ENCODE measurements around the gene GDAP2. TPM values are rescaled to one million over a fixed set of nuclear protein-coding genes. Genes with fewer than 3 reads are reported as not detected.
"Not testable (repeated sequence)": the region's sequence is repeated elsewhere in the genome, so short reads cannot be mapped to it uniquely, and the experiment has no call there.

Gene GDAP2
- total RNA-seq, 1 donor from 2014 or later = 20.4 TPM

- Histone ChIP-seq H3K4me3 (ENCODE audit: low read length in 3 of 3) (no peak overlapping the region), H3K36me3 (ENCODE audit: control insufficient read depth in 3 of 3, insufficient read depth in 3 of 3, low read length in 3 of 3) (peaks cover 40 to 82% (median 73%) of the 10 kb centered on the region in 3 donors), H3K9me3 (ENCODE audit: control insufficient read depth in 3 of 3, low read length in 3 of 3) (no peaks in the 10 kb centered on the region), H3K4me1 (ENCODE audit: control insufficient read depth in 3 of 3, insufficient read depth in 3 of 3, low read length in 3 of 3) (no peaks in the 10 kb centered on the region), H3K27ac (ENCODE audit: low read depth, low read length) (no peak overlapping the region), H3K27me3 (ENCODE audit: control insufficient read depth in 3 of 3, insufficient read depth in 3 of 3, low read length in 3 of 3) (no peaks in the 10 kb centered on the region), H3K9ac (ENCODE audit: low read depth in 1 of 3, low read length in 3 of 3) (no peak overlapping the region)
Observed at GRCh38 chr1:117942293-117942692, 12.9 kb upstream of the GDAP2 start.

DNA sequence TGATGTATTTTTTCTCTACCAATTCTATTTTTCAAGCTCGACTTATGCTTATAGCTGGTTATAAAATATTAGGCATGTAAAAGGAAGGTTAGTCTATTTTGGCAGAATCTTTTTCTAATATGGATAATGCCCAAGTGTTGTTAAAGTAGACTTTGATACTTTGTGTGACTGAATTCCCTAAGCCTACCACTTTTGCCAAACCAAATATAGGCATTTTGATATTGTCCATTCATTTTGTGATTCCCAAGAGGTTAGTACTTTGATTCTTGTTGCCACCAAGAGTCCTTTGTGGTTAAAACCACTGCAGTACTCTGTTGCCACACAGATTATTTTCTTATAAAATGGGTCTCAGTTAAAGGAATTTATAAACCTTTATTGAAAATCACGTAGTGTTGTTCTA, 4.3 kb upstream of the GDAP2 start:
- H3K9me3 ChIP-seq (ENCODE audit: control insufficient read depth in 3 of 3, low read length in 3 of 3) = no peaks in the 10 kb centered on the region
- peaks cover 6 to 31% (median 7%) of the 10 kb centered on the region in 3 donors for H3K36me3 ChIP-seq (ENCODE audit: control insufficient read depth in 3 of 3, insufficient read depth in 3 of 3, low read length in 3 of 3)
- no peaks in the 10 kb centered on the region for H3K27me3 ChIP-seq (ENCODE audit: control insufficient read depth in 3 of 3, insufficient read depth in 3 of 3, low read length in 3 of 3)
- H3K4me1 ChIP-seq (ENCODE audit: control insufficient read depth in 3 of 3, insufficient read depth in 3 of 3, low read length in 3 of 3) = peaks cover 11 to 28% (median 11%) of the 10 kb centered on the region in 3 donors
- no peak overlapping the region for H3K9ac ChIP-seq (ENCODE audit: low read depth in 1 of 3, low read length in 3 of 3)
- H3K27ac ChIP-seq (ENCODE audit: low read depth, low read length) = no peak overlapping the region
- H3K4me3 ChIP-seq (ENCODE audit: low read length in 3 of 3) = no peak overlapping the region

DNA sequence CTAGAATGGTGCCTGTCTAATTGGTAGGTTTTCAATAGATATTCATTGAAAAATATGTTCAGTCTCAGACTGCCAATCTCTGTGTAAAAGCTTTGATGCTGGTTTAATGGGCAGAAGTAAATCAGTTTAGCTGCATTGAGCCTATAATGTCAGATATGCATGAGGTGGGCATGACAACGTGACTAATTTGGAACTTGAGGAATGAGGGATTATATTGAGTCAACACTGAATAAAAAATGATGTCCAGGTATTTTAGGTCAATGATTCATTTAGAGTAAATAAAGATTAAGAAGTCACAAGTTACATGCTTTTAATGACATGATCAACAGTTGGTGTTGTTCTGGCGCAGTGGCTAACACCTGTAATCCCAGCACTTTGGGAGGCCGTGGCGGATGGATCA, 3.2 kb upstream of the GDAP2 start:
- peaks cover 0 to 21% (median 3%) of the 10 kb centered on the region in 3 donors for H3K36me3 ChIP-seq (ENCODE audit: control insufficient read depth in 3 of 3, insufficient read depth in 3 of 3, low read length in 3 of 3)
- H3K4me1 ChIP-seq (ENCODE audit: control insufficient read depth in 3 of 3, insufficient read depth in 3 of 3, low read length in 3 of 3) = peaks cover 17 to 37% (median 19%) of the 10 kb centered on the region in 3 donors
- H3K27me3 ChIP-seq (ENCODE audit: control insufficient read depth in 3 of 3, insufficient read depth in 3 of 3, low read length in 3 of 3) = no peaks in the 10 kb centered on the region
- H3K9me3 ChIP-seq (ENCODE audit: control insufficient read depth in 3 of 3, low read length in 3 of 3) = no peaks in the 10 kb centered on the region
- no peak overlapping the region for H3K27ac ChIP-seq (ENCODE audit: low read depth, low read length)
- H3K9ac ChIP-seq (ENCODE audit: low read depth in 1 of 3, low read length in 3 of 3) = no peak overlapping the region
- no peak overlapping the region for H3K4me3 ChIP-seq (ENCODE audit: low read length in 3 of 3)

DNA sequence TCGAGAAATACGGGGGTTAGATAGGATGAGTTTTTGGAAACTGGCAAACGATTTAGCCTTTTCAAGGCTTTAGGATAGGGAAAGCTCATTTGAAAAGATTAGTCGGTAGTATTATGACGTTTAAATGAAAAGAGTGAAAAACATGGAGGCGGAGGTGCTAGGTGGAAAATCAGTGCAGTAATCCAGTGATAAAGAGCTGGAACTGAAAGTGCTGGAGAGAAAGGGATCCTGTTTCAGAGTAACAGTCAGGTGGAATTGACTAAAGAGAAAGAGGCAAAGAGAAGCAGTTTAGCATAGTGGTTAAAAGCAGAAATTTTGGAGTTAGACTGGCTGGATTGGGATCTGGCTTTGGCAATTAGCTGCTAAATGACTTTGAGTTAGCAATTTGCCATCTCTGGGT, 1.1 kb upstream of the GDAP2 start:
- Histone ChIP-seq H3K4me3 (ENCODE audit: low read length in 3 of 3) (peak overlapping the region; percentile 98 to 99 (median 98)), H3K27ac (ENCODE audit: low read depth, low read length) (no peak overlapping the region), H3K4me1 (ENCODE audit: control insufficient read depth in 3 of 3, insufficient read depth in 3 of 3, low read length in 3 of 3) (peaks cover 17 to 37% (median 22%) of the 10 kb centered on the region in 3 donors)

GRCh38 chr1:117930173-117930447, 689 bp upstream of the GDAP2 start:
- no peaks in the 10 kb centered on the region for H3K9me3 ChIP-seq (ENCODE audit: control insufficient read depth in 3 of 3, low read length in 3 of 3)
- H3K9ac ChIP-seq (ENCODE audit: low read depth in 1 of 3, low read length in 3 of 3) = peak overlapping the region; percentile 83 to 91 (median 89)
- peaks cover 0 to 8% (median 3%) of the 10 kb centered on the region in 3 donors for H3K36me3 ChIP-seq (ENCODE audit: control insufficient read depth in 3 of 3, insufficient read depth in 3 of 3, low read length in 3 of 3)
- H3K27ac ChIP-seq (ENCODE audit: low read depth, low read length) = no peak overlapping the region
- H3K4me3 ChIP-seq (ENCODE audit: low read length in 3 of 3) = peak overlapping the region; percentile 98 to 99 (median 98)
- H3K4me1 ChIP-seq (ENCODE audit: control insufficient read depth in 3 of 3, insufficient read depth in 3 of 3, low read length in 3 of 3) = peaks cover 17 to 37% (median 22%) of the 10 kb centered on the region in 3 donors
- H3K27me3 ChIP-seq (ENCODE audit: control insufficient read depth in 3 of 3, insufficient read depth in 3 of 3, low read length in 3 of 3) = no peaks in the 10 kb centered on the region

More for the DNA sequence above, 1.1 kb upstream of the GDAP2 start:
- Histone ChIP-seq H3K9me3 (ENCODE audit: control insufficient read depth in 3 of 3, low read length in 3 of 3) (no peaks in the 10 kb centered on the region), H3K9ac (ENCODE audit: low read depth in 1 of 3, low read length in 3 of 3) (peak overlapping the region; percentile 83 to 91 (median 89)), H3K27me3 (ENCODE audit: control insufficient read depth in 3 of 3, insufficient read depth in 3 of 3, low read length in 3 of 3) (no peaks in the 10 kb centered on the region), H3K36me3 (ENCODE audit: control insufficient read depth in 3 of 3, insufficient read depth in 3 of 3, low read length in 3 of 3) (peaks cover 0 to 8% (median 3%) of the 10 kb centered on the region in 3 donors)

- Histone ChIP-seq H3K27ac (ENCODE audit: low read depth, low read length) (peak overlapping the region; percentile 89), H3K9me3 (ENCODE audit: control insufficient read depth in 3 of 3, low read length in 3 of 3) (no peaks in the 10 kb centered on the region), H3K9ac (ENCODE audit: low read depth in 1 of 3, low read length in 3 of 3) (peak overlapping the region; percentile 83 to 91 (median 88)), H3K4me3 (ENCODE audit: low read length in 3 of 3) (peak overlapping the region; percentile 98 to 99 (median 98)), H3K4me1 (ENCODE audit: control insufficient read depth in 3 of 3, insufficient read depth in 3 of 3, low read length in 3 of 3) (peaks cover 17 to 37% (median 22%) of the 10 kb centered on the region in 3 donors), H3K36me3 (ENCODE audit: control insufficient read depth in 3 of 3, insufficient read depth in 3 of 3, low read length in 3 of 3) (no peaks in the 10 kb centered on the region), H3K27me3 (ENCODE audit: control insufficient read depth in 3 of 3, insufficient read depth in 3 of 3, low read length in 3 of 3) (no peaks in the 10 kb centered on the region)
Observed at GRCh38 chr1:117928881-117929342, 509 bp downstream of the GDAP2 start.

GRCh38 chr1:117925981-117926380, 3.4 kb downstream of the GDAP2 start:
- Histone ChIP-seq H3K4me3 (ENCODE audit: low read length in 3 of 3) (no peak overlapping the region), H3K9me3 (ENCODE audit: control insufficient read depth in 3 of 3, low read length in 3 of 3) (no peaks in the 10 kb centered on the region), H3K36me3 (ENCODE audit: control insufficient read depth in 3 of 3, insufficient read depth in 3 of 3, low read length in 3 of 3) (no peaks in the 10 kb centered on the region), H3K4me1 (ENCODE audit: control insufficient read depth in 3 of 3, insufficient read depth in 3 of 3, low read length in 3 of 3) (peaks cover 12 to 26% (median 22%) of the 10 kb centered on the region in 3 donors), H3K9ac (ENCODE audit: low read depth in 1 of 3, low read length in 3 of 3) (no peak overlapping the region), H3K27me3 (ENCODE audit: control insufficient read depth in 3 of 3, insufficient read depth in 3 of 3, low read length in 3 of 3) (no peaks in the 10 kb centered on the region), H3K27ac (ENCODE audit: low read depth, low read length) (no peak overlapping the region)

DNA sequence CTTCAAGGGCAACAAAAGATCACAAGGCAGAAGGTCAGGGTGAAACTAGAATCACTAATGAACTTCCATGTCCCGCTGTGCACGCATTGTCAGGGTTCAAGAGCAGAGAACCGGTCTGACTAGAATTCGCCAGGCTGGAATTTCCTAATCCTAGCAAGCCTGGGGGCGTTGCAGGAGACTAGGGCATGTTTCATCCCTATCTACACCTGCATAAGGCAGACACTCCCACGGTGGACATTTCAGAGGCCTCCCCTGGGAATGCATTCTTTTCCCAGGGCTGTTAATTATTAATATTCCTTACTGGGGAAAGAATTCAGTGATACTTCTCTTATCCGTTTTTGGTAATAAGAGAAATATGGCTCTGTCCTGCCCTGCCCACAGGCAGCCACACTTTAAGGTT, 6.7 kb downstream of the GDAP2 start:
- peaks cover 0 to 13% (median 7%) of the 10 kb centered on the region in 3 donors for H3K36me3 ChIP-seq (ENCODE audit: control insufficient read depth in 3 of 3, insufficient read depth in 3 of 3, low read length in 3 of 3)
- not testable (repeated sequence) for H3K9me3 ChIP-seq (ENCODE audit: control insufficient read depth in 3 of 3, low read length in 3 of 3); H3K4me3 ChIP-seq (ENCODE audit: low read length in 3 of 3); H3K27ac ChIP-seq (ENCODE audit: low read depth, low read length); H3K9ac ChIP-seq (ENCODE audit: low read depth in 1 of 3, low read length in 3 of 3); H3K27me3 ChIP-seq (ENCODE audit: control insufficient read depth in 3 of 3, insufficient read depth in 3 of 3, low read length in 3 of 3); H3K4me1 ChIP-seq (ENCODE audit: control insufficient read depth in 3 of 3, insufficient read depth in 3 of 3, low read length in 3 of 3)

- Histone ChIP-seq H3K4me1 (ENCODE audit: control insufficient read depth in 3 of 3, insufficient read depth in 3 of 3, low read length in 3 of 3) (peaks cover 0 to 3% (median 0%) of the 10 kb centered on the region in 3 donors), H3K9me3 (ENCODE audit: control insufficient read depth in 3 of 3, low read length in 3 of 3) (no peaks in the 10 kb centered on the region), H3K9ac (ENCODE audit: low read depth in 1 of 3, low read length in 3 of 3) (no peak overlapping the region), H3K27me3 (ENCODE audit: control insufficient read depth in 3 of 3, insufficient read depth in 3 of 3, low read length in 3 of 3) (no peaks in the 10 kb centered on the region), H3K27ac (ENCODE audit: low read depth, low read length) (no peak overlapping the region), H3K4me3 (ENCODE audit: low read length in 3 of 3) (no peak overlapping the region), H3K36me3 (ENCODE audit: control insufficient read depth in 3 of 3, insufficient read depth in 3 of 3, low read length in 3 of 3) (peaks cover 0 to 19% (median 12%) of the 10 kb centered on the region in 3 donors)
Observed at GRCh38 chr1:117921991-117922390, 7.4 kb downstream of the GDAP2 start.

DNA sequence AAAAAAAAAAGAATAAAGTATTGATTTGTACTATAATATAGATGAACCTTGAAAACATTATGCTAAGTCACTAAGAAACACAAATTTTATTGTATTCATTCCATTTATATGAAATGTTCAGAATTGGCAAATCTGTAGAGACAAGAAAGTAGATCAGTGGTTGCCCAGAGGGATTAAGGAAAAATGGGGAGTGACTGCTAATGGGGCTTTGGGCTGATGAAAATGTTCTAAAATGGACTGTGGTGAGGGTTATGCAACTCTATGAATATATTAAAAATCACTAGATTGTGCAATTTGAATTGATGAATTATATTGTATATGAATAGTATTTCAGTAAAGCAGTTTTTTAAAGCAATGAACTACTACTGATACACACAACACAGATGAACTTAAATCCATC, 10.0 kb downstream of the GDAP2 start:
- Histone ChIP-seq H3K4me3 (ENCODE audit: low read length in 3 of 3) (no peak overlapping the region), H3K9ac (ENCODE audit: low read depth in 1 of 3, low read length in 3 of 3) (no peak overlapping the region), H3K27me3 (ENCODE audit: control insufficient read depth in 3 of 3, insufficient read depth in 3 of 3, low read length in 3 of 3) (no peaks in the 10 kb centered on the region), H3K36me3 (ENCODE audit: control insufficient read depth in 3 of 3, insufficient read depth in 3 of 3, low read length in 3 of 3) (peaks cover 8 to 36% (median 26%) of the 10 kb centered on the region in 3 donors), H3K9me3 (ENCODE audit: control insufficient read depth in 3 of 3, low read length in 3 of 3) (no peaks in the 10 kb centered on the region), H3K27ac (ENCODE audit: low read depth, low read length) (no peak overlapping the region), H3K4me1 (ENCODE audit: control insufficient read depth in 3 of 3, insufficient read depth in 3 of 3, low read length in 3 of 3) (no peaks in the 10 kb centered on the region)
